HepG2 (cell line): ENCODE data around the gene XAB2. TPM values are rescaled to one million over a fixed set of nuclear protein-coding genes. Genes with fewer than 3 reads are reported as not detected.
A peak's percentile ranks its signal among the peaks of the same experiment; 100 is the strongest.

Source experiments
- ATF7 ChIP-seq, 2 experiments: fragments of 450-650 bp in 1 of 2; sonication (generic) in 1 of 2; formaldehyde crosslinking in 1 of 2; IDR thresholded peaks; 2 replicates each; pipeline versions ENCODE4 v1.4.0 to v1.6.1; 2016 to 2020; ENCODE audit warnings: antibody characterized with exemption in 1 of 2, mild to moderate bottlenecking in 1 of 2, missing genetic modification reagents in 1 of 2
- BHLHE40 ChIP-seq: IDR thresholded peaks from 2 replicates; pipeline ENCODE4 v1.6.1; 2011; ENCODE audit warnings: low read length, improper control_type of control experiment
- BORCS8-MEF2B ChIP-seq: sonication (generic); formaldehyde crosslinking; IDR thresholded peaks from 2 replicates; pipeline ENCODE4 v1.8.0; 2022; ENCODE audit warnings: mild to moderate bottlenecking, missing genetic modification reagents
- GABPB1 ChIP-seq: IDR thresholded peaks from 2 replicates; pipeline ENCODE4 v1.6.1; 2016; ENCODE audit warnings: mild to moderate bottlenecking, missing genetic modification reagents, moderate library complexity, missing compliant biosample characterization
- JARID2 ChIP-seq: sonication (generic); formaldehyde crosslinking; IDR thresholded peaks from 2 replicates; pipeline ENCODE4 v1.8.1; 2023; ENCODE audit warnings: missing genetic modification reagents, inconsistent platforms; ENCODE audit not compliant: insufficient replicate concordance
- MATR3 ChIP-seq: sonication (generic); formaldehyde crosslinking; IDR thresholded peaks from 2 replicates; pipeline ENCODE4 v1.4.0; 2020; ENCODE audit warnings: missing genetic modification reagents
- MBNL3 ChIP-seq: fragments of 250-450 bp; sonication (Bioruptor Pico); conservative IDR thresholded peaks from 2 replicates; pipeline ENCODE4 v1.8.0; 2022; ENCODE audit warnings: mild to moderate bottlenecking, inconsistent platforms
- NR2C2 ChIP-seq: sonication (generic); formaldehyde crosslinking; IDR thresholded peaks from 2 replicates; pipeline ENCODE4 v1.4.0; 2020; ENCODE audit warnings: missing genetic modification reagents, mild to moderate bottlenecking, moderate library complexity, borderline replicate concordance
- TBX2 ChIP-seq: sonication (generic); formaldehyde crosslinking; IDR thresholded peaks from 2 replicates; pipeline ENCODE4 v1.5.0; 2020; ENCODE audit warnings: missing genetic modification reagents, mild to moderate bottlenecking, borderline replicate concordance
- TBX3 ChIP-seq: fragments of 450-650 bp; IDR thresholded peaks from 2 replicates; pipeline ENCODE4 v1.6.1; 2017; ENCODE audit warnings: antibody characterized with exemption, mild to moderate bottlenecking, inconsistent platforms, borderline replicate concordance
- ZBTB7B ChIP-seq: sonication (generic); formaldehyde crosslinking; IDR thresholded peaks from 2 replicates; pipeline ENCODE4 v1.4.0; 2020; ENCODE audit warnings: missing genetic modification reagents
- ZNF292 ChIP-seq: sonication (generic); formaldehyde crosslinking; IDR thresholded peaks from 2 replicates; pipeline ENCODE4 v1.8.1; 2022; ENCODE audit warnings: mild to moderate bottlenecking, low read depth, missing genetic modification reagents, borderline replicate concordance
- ZNF335 ChIP-seq: sonication (generic); formaldehyde crosslinking; IDR thresholded peaks from 2 replicates; pipeline ENCODE4 v1.4.0; 2020; ENCODE audit warnings: missing genetic modification reagents
- ZNF430 ChIP-seq: sonication (generic); formaldehyde crosslinking; IDR thresholded peaks from 2 replicates; pipeline ENCODE4 v1.9.0; 2021; ENCODE audit warnings: mild to moderate bottlenecking, missing genetic modification reagents
- ZNF468 ChIP-seq: sonication (generic); formaldehyde crosslinking; IDR thresholded peaks from 2 replicates; pipeline ENCODE4 v1.8.0; 2022; ENCODE audit warnings: mild to moderate bottlenecking, moderate library complexity, missing genetic modification reagents
- polyA plus RNA-seq, 8 experiments: library from polyadenylated mRNA; depleted of rRNA in 3 of 8; stranded (reverse) in 7 of 8; unstranded in 1 of 8; fragments of >200 nt; fragmentation: Illumina TruSeq in 4 of 8; extraction: Trizol in 4 of 8; gene quantifications; 2 replicates each; pipeline versions ENCODE4 v1.2.1 to v1.2.3, GENCODE V29; 2011 to 2016; ENCODE audit warnings: low read depth in 4 of 8, missing spikeins in 1 of 8, mixed read lengths in 1 of 8; ENCODE audit not compliant: insufficient read depth in 1 of 8
- total RNA-seq, 5 experiments: library from RNA; depleted of rRNA; stranded (reverse); fragments of >200 nt; fragmentation: Illumina TruSeq; extraction: Trizol; gene quantifications; 2 replicates each; pipeline ENCODE4 v1.2.3, GENCODE V29; 2016; ENCODE audit warnings: low read depth in 1 of 5
- TF ChIP-seq, protein P1 (sequence below): sonication (generic); formaldehyde crosslinking; IDR thresholded peaks from 2 replicates; pipeline ENCODE4 v1.4.0; 2020; ENCODE audit warnings: missing genetic modification reagents
- TF ChIP-seq, protein P2 (sequence below): IDR thresholded peaks from 2 replicates; pipeline ENCODE4 v1.6.1; 2018; ENCODE audit warnings: missing genetic modification reagents
- TF ChIP-seq, protein P3 (sequence below): IDR thresholded peaks from 2 replicates; pipeline ENCODE4 v1.6.1; 2016; ENCODE audit warnings: low read depth
- TF ChIP-seq, protein P4 (sequence below): sonication (generic); formaldehyde crosslinking; IDR thresholded peaks from 2 replicates; pipeline ENCODE4 v1.4.0; 2020; ENCODE audit warnings: missing genetic modification reagents, borderline replicate concordance
- TF ChIP-seq, protein P5 (sequence below): IDR thresholded peaks from 2 replicates; pipeline ENCODE4 v1.6.1; 2016
- TF ChIP-seq, protein P6 (sequence below): sonication (generic); formaldehyde crosslinking; IDR thresholded peaks from 2 replicates; pipeline ENCODE4 v1.5.0; 2020; ENCODE audit warnings: mild to moderate bottlenecking, missing genetic modification reagents, moderate library complexity

The XAB2 gene
- total and polyA plus RNA-seq, 2 of the 13 experiments (the other 11 are each of a cell fraction or from before 2014, with no cell fraction given) = 6.2 to 23.9 TPM

DNA sequence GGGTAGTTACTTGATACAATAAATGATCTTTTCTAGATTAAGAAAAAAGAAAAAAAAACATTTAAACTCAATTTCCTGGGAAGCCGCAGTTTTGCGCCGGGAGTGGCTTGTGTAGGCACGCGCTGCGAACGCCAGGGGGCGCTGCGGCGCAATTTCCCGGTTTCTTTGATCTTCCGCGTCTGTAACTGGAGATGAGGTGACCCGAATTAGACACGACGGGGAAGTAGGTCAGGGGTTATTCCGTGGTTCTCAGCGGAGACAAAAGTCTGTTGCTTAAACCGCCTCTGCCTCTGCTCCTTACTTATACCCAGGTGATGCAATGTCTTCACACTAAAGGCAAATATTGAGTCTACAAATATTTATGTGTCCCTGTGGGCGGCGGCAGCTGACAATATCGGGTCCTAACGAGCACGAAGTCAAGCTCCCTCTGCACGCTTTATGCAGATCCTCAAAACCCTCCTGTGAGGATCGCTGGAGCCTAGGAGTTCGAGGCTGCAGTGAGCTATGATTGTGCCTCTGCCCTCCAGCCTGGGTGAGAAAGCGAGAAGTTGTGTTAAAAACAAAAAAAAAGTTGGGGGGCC lies 22.8 kb upstream of the XAB2 start (continued):
- TF ChIP-seq ZNF292 = peak; percentile 70; the same call in 1 of the 2 replicates
- 0 out of 2 replicates have a peak, but pooled peaks have one; percentile 39 for TF ChIP-seq ZNF430 (CRISPR knock-in tag)
- TF ChIP-seq ZBTB7B = peak; percentile 72; the same call in 1 of the 2 replicates
- TF ChIP-seq MATR3 = no peak
- TF ChIP-seq BHLHE40 = peak; percentile 60; the same call in 1 of the 2 replicates
- TF ChIP-seq NR2C2 (CRISPR knock-in tag) = peak; percentile 85
- peak; percentile 98 for TF ChIP-seq TBX2 (CRISPR knock-in tag)
- TF ChIP-seq, protein P1, sequence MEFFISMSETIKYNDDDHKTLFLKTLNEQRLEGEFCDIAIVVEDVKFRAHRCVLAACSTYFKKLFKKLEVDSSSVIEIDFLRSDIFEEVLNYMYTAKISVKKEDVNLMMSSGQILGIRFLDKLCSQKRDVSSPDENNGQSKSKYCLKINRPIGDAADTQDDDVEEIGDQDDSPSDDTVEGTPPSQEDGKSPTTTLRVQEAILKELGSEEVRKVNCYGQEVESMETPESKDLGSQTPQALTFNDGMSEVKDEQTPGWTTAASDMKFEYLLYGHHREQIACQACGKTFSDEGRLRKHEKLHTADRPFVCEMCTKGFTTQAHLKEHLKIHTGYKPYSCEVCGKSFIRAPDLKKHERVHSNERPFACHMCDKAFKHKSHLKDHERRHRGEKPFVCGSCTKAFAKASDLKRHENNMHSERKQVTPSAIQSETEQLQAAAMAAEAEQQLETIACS (CRISPR knock-in tag) = no peak
- TF ChIP-seq, protein P2, sequence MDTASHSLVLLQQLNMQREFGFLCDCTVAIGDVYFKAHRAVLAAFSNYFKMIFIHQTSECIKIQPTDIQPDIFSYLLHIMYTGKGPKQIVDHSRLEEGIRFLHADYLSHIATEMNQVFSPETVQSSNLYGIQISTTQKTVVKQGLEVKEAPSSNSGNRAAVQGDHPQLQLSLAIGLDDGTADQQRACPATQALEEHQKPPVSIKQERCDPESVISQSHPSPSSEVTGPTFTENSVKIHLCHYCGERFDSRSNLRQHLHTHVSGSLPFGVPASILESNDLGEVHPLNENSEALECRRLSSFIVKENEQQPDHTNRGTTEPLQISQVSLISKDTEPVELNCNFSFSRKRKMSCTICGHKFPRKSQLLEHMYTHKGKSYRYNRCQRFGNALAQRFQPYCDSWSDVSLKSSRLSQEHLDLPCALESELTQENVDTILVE (CRISPR knock-in tag) = peak; percentile 86; the same call in 1 of the 2 replicates
- TF ChIP-seq, protein P3, sequence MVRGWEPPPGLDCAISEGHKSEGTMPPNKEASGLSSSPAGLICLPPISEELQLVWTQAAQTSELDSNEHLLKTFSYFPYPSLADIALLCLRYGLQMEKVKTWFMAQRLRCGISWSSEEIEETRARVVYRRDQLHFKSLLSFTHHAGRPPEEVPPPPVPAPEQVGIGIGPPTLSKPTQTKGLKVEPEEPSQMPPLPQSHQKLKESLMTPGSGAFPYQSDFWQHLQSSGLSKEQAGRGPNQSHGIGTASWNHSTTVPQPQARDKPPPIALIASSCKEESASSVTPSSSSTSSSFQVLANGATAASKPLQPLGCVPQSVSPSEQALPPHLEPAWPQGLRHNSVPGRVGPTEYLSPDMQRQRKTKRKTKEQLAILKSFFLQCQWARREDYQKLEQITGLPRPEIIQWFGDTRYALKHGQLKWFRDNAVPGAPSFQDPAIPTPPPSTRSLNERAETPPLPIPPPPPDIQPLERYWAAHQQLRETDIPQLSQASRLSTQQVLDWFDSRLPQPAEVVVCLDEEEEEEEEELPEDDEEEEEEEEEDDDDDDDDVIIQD = peak; percentile 43; the same call in 1 of the 2 replicates
- TF ChIP-seq JARID2 = peak; percentile 28
- TF ChIP-seq, protein P4, sequence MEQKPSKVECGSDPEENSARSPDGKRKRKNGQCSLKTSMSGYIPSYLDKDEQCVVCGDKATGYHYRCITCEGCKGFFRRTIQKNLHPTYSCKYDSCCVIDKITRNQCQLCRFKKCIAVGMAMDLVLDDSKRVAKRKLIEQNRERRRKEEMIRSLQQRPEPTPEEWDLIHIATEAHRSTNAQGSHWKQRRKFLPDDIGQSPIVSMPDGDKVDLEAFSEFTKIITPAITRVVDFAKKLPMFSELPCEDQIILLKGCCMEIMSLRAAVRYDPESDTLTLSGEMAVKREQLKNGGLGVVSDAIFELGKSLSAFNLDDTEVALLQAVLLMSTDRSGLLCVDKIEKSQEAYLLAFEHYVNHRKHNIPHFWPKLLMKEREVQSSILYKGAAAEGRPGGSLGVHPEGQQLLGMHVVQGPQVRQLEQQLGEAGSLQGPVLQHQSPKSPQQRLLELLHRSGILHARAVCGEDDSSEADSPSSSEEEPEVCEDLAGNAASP (CRISPR knock-in tag) = peak; percentile 94
- peak; percentile 49; the same call in 1 of the 2 replicates for TF ChIP-seq ATF7 (IDR thresholded peaks at IDR 0.05)
- no peak; the same call in 1 of the 2 replicates for TF ChIP-seq ATF7 (CRISPR knock-in tag; IDR thresholded peaks at IDR 0.05)
- no peak for TF ChIP-seq ZNF468
- TF ChIP-seq, protein P5, sequence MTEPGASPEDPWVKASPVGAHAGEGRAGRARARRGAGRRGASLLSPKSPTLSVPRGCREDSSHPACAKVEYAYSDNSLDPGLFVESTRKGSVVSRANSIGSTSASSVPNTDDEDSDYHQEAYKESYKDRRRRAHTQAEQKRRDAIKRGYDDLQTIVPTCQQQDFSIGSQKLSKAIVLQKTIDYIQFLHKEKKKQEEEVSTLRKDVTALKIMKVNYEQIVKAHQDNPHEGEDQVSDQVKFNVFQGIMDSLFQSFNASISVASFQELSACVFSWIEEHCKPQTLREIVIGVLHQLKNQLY (CRISPR knock-in tag) = peak; percentile 75
- TF ChIP-seq MBNL3 = no peak
- TF ChIP-seq GABPB1 (CRISPR knock-in tag) = peak; percentile 37; the same call in 1 of the 2 replicates
- TF ChIP-seq ZNF335 (CRISPR knock-in tag) = peak; percentile 74; the same call in 1 of the 2 replicates
- TF ChIP-seq, protein P6, sequence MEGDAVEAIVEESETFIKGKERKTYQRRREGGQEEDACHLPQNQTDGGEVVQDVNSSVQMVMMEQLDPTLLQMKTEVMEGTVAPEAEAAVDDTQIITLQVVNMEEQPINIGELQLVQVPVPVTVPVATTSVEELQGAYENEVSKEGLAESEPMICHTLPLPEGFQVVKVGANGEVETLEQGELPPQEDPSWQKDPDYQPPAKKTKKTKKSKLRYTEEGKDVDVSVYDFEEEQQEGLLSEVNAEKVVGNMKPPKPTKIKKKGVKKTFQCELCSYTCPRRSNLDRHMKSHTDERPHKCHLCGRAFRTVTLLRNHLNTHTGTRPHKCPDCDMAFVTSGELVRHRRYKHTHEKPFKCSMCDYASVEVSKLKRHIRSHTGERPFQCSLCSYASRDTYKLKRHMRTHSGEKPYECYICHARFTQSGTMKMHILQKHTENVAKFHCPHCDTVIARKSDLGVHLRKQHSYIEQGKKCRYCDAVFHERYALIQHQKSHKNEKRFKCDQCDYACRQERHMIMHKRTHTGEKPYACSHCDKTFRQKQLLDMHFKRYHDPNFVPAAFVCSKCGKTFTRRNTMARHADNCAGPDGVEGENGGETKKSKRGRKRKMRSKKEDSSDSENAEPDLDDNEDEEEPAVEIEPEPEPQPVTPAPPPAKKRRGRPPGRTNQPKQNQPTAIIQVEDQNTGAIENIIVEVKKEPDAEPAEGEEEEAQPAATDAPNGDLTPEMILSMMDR (CRISPR knock-in tag) = peak; percentile 89
- TF ChIP-seq BORCS8-MEF2B = peak; percentile 84; the same call in 1 of the 2 replicates
- peak; percentile 92; the same call in 1 of the 2 replicates for TF ChIP-seq TBX3
